SW480 (cell line): ENCODE measurements around the gene SH3BGRL2.
A peak's percentile ranks its signal among the peaks of the same experiment; 100 is the strongest.
"Not testable (repeated sequence)": the region's sequence is repeated elsewhere in the genome, so short reads cannot be mapped to it uniquely, and the experiment has no call there.

Experiments
- DNase-seq: peaks from one replicate; pipeline ENCODE4 v3.0.0-alpha.2; 2016; ENCODE audit warnings: low spot score

The SH3BGRL2 gene

DNA sequence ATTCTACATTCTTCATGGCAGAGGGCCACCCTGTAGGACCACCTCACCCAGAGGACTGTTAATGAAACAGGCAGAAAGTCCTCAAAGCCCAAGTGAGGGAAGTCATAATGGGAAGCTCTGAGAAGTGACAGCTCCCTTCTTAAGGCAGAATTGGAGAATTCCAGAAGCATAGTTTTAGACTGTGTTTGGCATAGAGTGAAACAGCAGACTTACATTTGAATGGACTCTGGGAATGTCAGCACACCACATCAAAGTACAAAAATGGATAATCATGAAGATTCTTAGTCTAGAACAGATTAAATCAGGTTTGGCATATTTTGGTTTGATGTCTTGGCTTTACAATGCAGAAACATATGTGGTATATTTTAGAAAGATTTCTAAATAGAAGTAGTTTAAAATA is 17.9 kb downstream of the SH3BGRL2 start:
- no peak for DNase-seq

GRCh38 chr6:79650950-79651349 is 19.8 kb downstream of the SH3BGRL2 start:
- DNase-seq: no peak

GRCh38 chr6:79656134-79656533 is 25.0 kb downstream of the SH3BGRL2 start:
- no peak for DNase-seq

GRCh38 chr6:79657238-79657637 is 26.1 kb downstream of the SH3BGRL2 start:
- DNase-seq: no peak

GRCh38 chr6:79663655-79664054 is 32.5 kb downstream of the SH3BGRL2 start:
- not testable (repeated sequence) for DNase-seq

- DNase-seq: no peak
Measured at GRCh38 chr6:79665725-79666551, 34.8 kb downstream of the SH3BGRL2 start.

DNA sequence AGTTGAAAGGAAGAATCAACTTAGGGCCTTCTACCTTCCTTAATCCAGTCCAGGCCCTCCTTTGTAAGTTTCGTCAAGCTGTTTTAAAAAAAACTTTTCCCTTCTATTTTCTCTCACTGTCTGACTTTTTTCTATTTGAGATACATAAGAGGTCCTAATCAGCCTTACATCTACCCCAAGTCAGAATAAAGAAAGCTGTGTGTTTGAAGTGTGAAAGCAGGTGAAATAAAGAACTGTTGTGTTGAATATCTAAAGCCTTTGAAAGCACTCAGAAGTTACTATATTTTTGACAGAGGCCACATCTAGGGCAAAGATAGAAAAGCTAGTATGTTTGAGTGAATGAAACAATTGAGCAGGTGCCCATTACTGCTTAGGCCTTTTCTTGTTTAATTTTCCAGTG is 35.5 kb downstream of the SH3BGRL2 start:
- DNase-seq: no peak

GRCh38 chr6:79668381-79668780 is 37.3 kb downstream of the SH3BGRL2 start:
- no peak for DNase-seq

DNA sequence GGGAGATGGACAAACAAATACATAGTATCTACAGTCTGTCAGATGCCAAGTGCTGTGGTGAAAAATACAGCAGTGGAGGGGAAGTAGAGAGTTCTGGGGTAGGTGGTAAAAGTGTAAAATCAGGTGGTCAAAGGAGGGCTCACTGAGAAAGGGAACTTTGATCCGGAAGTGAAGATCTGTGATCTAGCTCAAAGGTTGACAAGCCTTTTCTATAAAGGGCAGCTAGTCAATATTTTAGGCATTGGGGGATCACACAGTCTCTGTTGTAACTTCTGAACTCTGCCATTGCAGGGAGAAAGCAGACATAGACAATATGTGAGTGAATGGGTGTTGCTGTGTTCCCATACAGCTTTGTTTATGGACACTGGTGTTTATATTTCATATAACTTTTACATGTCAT is 38.6 kb downstream of the SH3BGRL2 start:
- no peak for DNase-seq

DNA sequence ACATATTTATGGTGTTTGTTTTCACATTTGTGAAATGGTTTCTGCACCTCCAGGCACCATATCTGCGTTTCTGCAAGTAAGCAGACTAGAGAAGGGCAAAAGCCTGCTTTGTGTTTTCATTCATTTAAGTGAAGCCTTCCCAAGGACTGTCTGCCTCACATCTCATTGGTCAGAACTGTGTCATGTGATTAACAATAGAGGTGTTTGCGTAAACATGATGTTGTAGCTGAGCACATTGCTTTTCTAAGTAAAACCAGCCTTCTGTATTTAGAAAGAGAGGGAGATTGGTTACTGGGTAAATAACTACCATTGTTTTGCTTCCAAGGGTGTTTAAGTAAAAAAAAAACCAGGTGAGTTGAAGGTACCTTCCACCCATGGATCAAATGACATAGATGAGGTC is 39.7 kb downstream of the SH3BGRL2 start:
- DNase-seq: no peak

- peak; percentile 69 for DNase-seq
Measured at GRCh38 chr6:79671600-79672266, 40.6 kb downstream of the SH3BGRL2 start.

GRCh38 chr6:79672631-79673111 is 41.5 kb downstream of the SH3BGRL2 start:
- peak; percentile 45 for DNase-seq

DNA sequence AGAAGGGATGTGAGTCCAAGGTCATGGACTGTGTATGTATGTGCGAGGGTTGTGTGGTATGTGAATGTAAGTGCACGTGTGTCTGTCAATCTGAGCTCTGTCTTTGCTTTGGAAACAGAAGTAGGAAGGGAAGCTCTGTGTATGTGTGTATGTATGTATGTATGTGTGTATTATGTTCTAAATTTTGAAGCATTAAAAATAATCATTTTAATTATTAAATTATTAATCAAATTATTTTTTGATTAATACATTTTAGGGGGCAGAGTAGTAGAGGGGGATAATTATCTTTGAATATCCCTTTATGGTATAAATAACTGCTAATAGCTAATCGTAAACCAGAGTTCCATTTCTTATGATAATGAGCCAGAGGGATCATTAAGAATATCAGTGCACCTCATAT is 42.8 kb downstream of the SH3BGRL2 start:
- no peak for DNase-seq

- no peak for DNase-seq
Measured at GRCh38 chr6:79676785-79677736, 45.9 kb downstream of the SH3BGRL2 start.

DNA sequence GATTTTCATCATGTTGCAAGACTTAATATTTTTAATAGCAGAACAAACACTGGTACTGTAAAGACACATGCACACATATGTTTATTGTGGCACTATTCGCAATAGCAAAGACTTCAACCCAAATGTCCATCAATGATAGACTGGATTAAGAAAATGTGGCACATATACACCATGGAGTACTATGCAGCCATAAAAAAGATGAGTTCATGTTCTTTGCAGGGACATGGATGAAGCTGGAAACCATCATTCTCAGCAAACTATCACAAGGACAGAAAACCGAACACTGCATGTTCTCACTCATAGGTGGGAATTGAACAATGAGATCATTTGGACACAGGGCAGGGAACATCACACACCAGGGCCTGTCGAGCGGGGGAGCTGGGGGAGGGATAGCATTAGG is 51.6 kb downstream of the SH3BGRL2 start:
- DNase-seq: not testable (repeated sequence)

GRCh38 chr6:79684876-79685275 is 53.7 kb downstream of the SH3BGRL2 start:
- DNase-seq: no peak

GRCh38 chr6:79686707-79687309 is 55.7 kb downstream of the SH3BGRL2 start:
- DNase-seq: no peak

- no peak for DNase-seq
Measured at GRCh38 chr6:79687759-79688158, 56.6 kb downstream of the SH3BGRL2 start.

GRCh38 chr6:79694156-79694555 is 63.0 kb downstream of the SH3BGRL2 start:
- DNase-seq: no peak

- no peak for DNase-seq
Measured at GRCh38 chr6:79694623-79695343, 63.7 kb downstream of the SH3BGRL2 start.

GRCh38 chr6:79697430-79697829 is 66.3 kb downstream of the SH3BGRL2 start:
- DNase-seq: no peak
